CD4-positive, CD25-positive, alpha-beta regulatory T cell (primary cell): ENCODE measurements around the gene RHBG. TPM values are rescaled to one million over a fixed set of nuclear protein-coding genes. Genes with fewer than 3 reads are reported as not detected.

ENCODE experiments used
- ATAC-seq, 2 donors: fragments of 150-1000 bp; cut with Tn5 transposase; one replicate each; pipeline ENCODE4 v1.10.0; 2021; ENCODE audit warnings: low read depth in 2 of 2, moderate number of reproducible peaks in 2 of 2, moderate library complexity in 1 of 2
- DNase-seq, 3 donors: peaks; one replicate each; pipeline versions ENCODE4 v3.0.0 to v3.0.0-alpha.2; 2012 to 2022; ENCODE audit warnings: mixed read lengths in 1 of 3
- H3K27ac ChIP-seq: one replicate; pipeline ENCODE4 v1.7.0; 2013; ENCODE audit warnings: mild to moderate bottlenecking, low read length; ENCODE audit not compliant: insufficient read depth, poor library complexity, severe bottlenecking
- H3K27me3 ChIP-seq: one replicate; pipeline ENCODE4 v1.7.0; 2013; ENCODE audit warnings: low read length; ENCODE audit not compliant: control insufficient read depth, insufficient read depth
- H3K36me3 ChIP-seq: one replicate; pipeline ENCODE4 v1.7.0; 2013; ENCODE audit warnings: mild to moderate bottlenecking, low read length, moderate library complexity; ENCODE audit not compliant: control insufficient read depth, insufficient read depth
- H3K4me1 ChIP-seq: 2 replicates; pipeline ENCODE4 v1.7.0; 2013; ENCODE audit warnings: mild to moderate bottlenecking, low read length; ENCODE audit not compliant: insufficient read depth, control insufficient read depth, poor library complexity, severe bottlenecking
- H3K4me3 ChIP-seq: one replicate; pipeline ENCODE4 v1.7.0; 2013; ENCODE audit warnings: low read depth, mild to moderate bottlenecking, low read length, moderate library complexity
- H3K9me3 ChIP-seq, 2 experiments: 1 replicate in 1 of 2; 2 replicates in 1 of 2; pipeline ENCODE4 v1.7.0; 2013; ENCODE audit warnings: low read length in 2 of 2, mild to moderate bottlenecking in 1 of 2, moderate library complexity in 1 of 2; ENCODE audit not compliant: control insufficient read depth in 2 of 2
- H3K27ac Mint-ChIP-seq, 3 donors: one replicate each; pipeline ENCODE4 v1.8.0; 2020 to 2022; ENCODE audit warnings: mild to moderate bottlenecking in 3 of 3, mixed read lengths in 3 of 3, moderate library complexity in 2 of 3
- H3K27me3 Mint-ChIP-seq: one replicate; pipeline ENCODE4 v1.8.0; 2022; ENCODE audit warnings: mild to moderate bottlenecking, mixed read lengths
- H3K36me3 Mint-ChIP-seq: one replicate; pipeline ENCODE4 v1.8.0; 2020; ENCODE audit warnings: mixed read lengths
- H3K4me1 Mint-ChIP-seq, 4 donors: one replicate each; pipeline ENCODE4 v1.8.0; 2020 to 2022; ENCODE audit warnings: mixed read lengths in 4 of 4, mild to moderate bottlenecking in 1 of 4
- H3K4me3 Mint-ChIP-seq, 4 donors: one replicate each; pipeline ENCODE4 v1.8.0; 2020 to 2022; ENCODE audit warnings: mild to moderate bottlenecking in 4 of 4, mixed read lengths in 4 of 4, moderate library complexity in 3 of 4
- H3K9me3 Mint-ChIP-seq, 7 donors: one replicate each; pipeline ENCODE4 v1.8.0; 2020 to 2022; ENCODE audit warnings: mixed read lengths in 7 of 7, mild to moderate bottlenecking in 3 of 7, moderate library complexity in 2 of 7
- polyA plus RNA-seq, 4 donors: library from polyadenylated mRNA; unstranded; fragments of 300-500 nt; fragmentation: Illumina TruSeq; gene quantifications; one replicate each; pipeline ENCODE4 v1.2.3, GENCODE V29; 2021
- total RNA-seq: library from RNA; stranded (reverse); gene quantifications from one replicate; pipeline ENCODE4 v1.2.3, GENCODE V29; 2022

Gene RHBG
- total and polyA plus RNA-seq, 5 donors from 2014 or later: not detected

DNA sequence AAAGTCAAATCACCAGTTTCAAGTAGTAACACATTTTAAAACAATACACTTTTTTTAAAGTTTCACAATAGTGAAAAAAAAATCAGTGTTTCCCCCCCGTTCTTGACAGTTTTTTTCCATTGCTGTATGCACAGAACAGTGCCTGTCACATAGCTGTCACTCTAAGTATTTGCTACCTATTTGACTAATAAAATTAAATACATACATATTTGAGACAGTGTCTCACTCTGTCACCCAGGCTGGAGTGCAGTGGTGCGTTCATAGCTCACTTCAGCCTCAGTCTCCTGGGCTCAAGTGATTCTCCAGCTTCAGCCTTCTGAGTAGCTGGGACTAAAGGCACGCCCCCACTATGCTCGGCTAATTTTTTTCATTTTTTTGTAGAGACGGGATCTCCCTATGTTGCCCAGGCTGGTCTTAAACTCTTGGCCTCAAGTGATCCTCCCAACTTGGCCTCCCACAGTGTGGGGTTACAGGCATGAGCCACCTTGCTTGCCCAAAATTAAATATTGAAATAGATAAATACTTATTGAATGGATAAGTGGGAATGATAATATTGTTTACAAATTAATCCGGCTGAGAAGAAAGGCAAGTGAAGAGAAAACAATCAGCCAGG, 12.6 kb upstream of the RHBG start:
- Histone ChIP-seq H3K36me3 (no peaks in the 10 kb centered on the region), H3K4me1 (peaks cover 6% of the 10 kb centered on the region), H3K27ac (no peak overlapping the region), H3K9me3 (no peaks in the 10 kb centered on the region), H3K27me3 (peaks cover 5% of the 10 kb centered on the region), H3K4me3 (no peak overlapping the region)
- Mint-ChIP-seq H3K4me1 (peaks cover 0 to 8% (median 3%) of the 10 kb centered on the region in 4 donors), H3K27me3 (peaks cover 49% of the 10 kb centered on the region), H3K36me3 (peaks cover 3% of the 10 kb centered on the region), H3K9me3 (peaks cover 0 to 1% (median 0%) of the 10 kb centered on the region in 7 donors), H3K4me3 (no peak overlapping the region), H3K27ac (no peak overlapping the region)
- ATAC-seq: no peak
- DNase-seq: no peak

- peaks cover 3% of the 10 kb centered on the region for H3K36me3 Mint-ChIP-seq
- DNase-seq (peak; percentile 54 to 75 (median 64)), ATAC-seq (peak; percentile 84 to 86)
- peak overlapping the region in 1 of 3 donors; percentile 28 for H3K27ac Mint-ChIP-seq
- H3K4me3 Mint-ChIP-seq: peak overlapping the region in 1 of 4 donors; percentile 35
- H3K9me3 Mint-ChIP-seq: peaks cover 0 to 1% (median 0%) of the 10 kb centered on the region in 7 donors
- peaks cover 6% of the 10 kb centered on the region for H3K4me1 ChIP-seq
- H3K27me3 Mint-ChIP-seq: peaks cover 49% of the 10 kb centered on the region
- no peaks in the 10 kb centered on the region for H3K9me3 ChIP-seq
- H3K36me3 ChIP-seq: no peaks in the 10 kb centered on the region
- H3K4me1 Mint-ChIP-seq: peaks cover 0 to 8% (median 3%) of the 10 kb centered on the region in 4 donors
- H3K27me3 ChIP-seq: peaks cover 5% of the 10 kb centered on the region
- H3K27ac ChIP-seq: no peak overlapping the region
- H3K4me3 ChIP-seq: no peak overlapping the region
These were observed 12.0 kb upstream of the RHBG start for GRCh38 chr1:156356875-156357534.

- Histone ChIP-seq H3K9me3 (no peaks in the 10 kb centered on the region), H3K27ac (no peak overlapping the region), H3K27me3 (peaks cover 5% of the 10 kb centered on the region), H3K4me1 (peaks cover 6% of the 10 kb centered on the region), H3K36me3 (no peaks in the 10 kb centered on the region), H3K4me3 (no peak overlapping the region)
- no peak for ATAC-seq
- Mint-ChIP-seq H3K36me3 (peaks cover 3% of the 10 kb centered on the region), H3K27me3 (peaks cover 49% of the 10 kb centered on the region), H3K9me3 (peaks cover 0 to 1% (median 0%) of the 10 kb centered on the region in 7 donors), H3K4me1 (peaks cover 0 to 8% (median 3%) of the 10 kb centered on the region in 4 donors), H3K4me3 (no peak overlapping the region), H3K27ac (no peak overlapping the region)
- no peak for DNase-seq
These were observed 11.0 kb upstream of the RHBG start for GRCh38 chr1:156357977-156358376.

DNA sequence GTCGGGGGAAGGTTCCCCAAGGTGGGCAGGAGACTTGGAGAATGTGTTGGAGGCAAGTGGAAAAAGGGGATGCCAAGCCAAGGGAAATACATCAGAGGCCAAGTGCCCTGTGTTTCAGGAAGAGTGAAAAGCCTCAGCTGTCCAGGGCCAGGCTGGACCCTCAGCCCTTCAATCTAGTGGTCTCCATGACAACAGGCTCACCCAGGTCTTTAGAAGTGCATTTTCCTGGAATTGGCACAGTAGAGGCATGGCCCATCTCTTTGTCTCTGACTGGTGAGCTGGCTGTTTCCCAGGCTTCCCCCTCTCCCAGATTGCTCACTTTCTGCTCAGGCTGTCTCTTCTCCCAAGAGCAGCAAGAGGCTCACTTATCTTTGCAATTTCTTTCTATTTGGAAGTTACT, 10.4 kb upstream of the RHBG start:
- Histone ChIP-seq H3K36me3 (no peaks in the 10 kb centered on the region), H3K27ac (no peak overlapping the region), H3K9me3 (no peaks in the 10 kb centered on the region), H3K4me3 (no peak overlapping the region), H3K27me3 (peaks cover 5% of the 10 kb centered on the region), H3K4me1 (peaks cover 6% of the 10 kb centered on the region)
- Mint-ChIP-seq H3K4me1 (peaks cover 0 to 8% (median 3%) of the 10 kb centered on the region in 4 donors), H3K9me3 (peaks cover 0 to 1% (median 0%) of the 10 kb centered on the region in 7 donors), H3K36me3 (peaks cover 3% of the 10 kb centered on the region), H3K27me3 (peaks cover 51% of the 10 kb centered on the region), H3K27ac (no peak overlapping the region), H3K4me3 (no peak overlapping the region)
- no peak for ATAC-seq
- no peak for DNase-seq

GRCh38 chr1:156359249-156359648, 9.8 kb upstream of the RHBG start:
- Mint-ChIP-seq H3K4me1 (peaks cover 0 to 8% (median 3%) of the 10 kb centered on the region in 4 donors), H3K27me3 (peaks cover 52% of the 10 kb centered on the region), H3K4me3 (no peak overlapping the region), H3K27ac (no peak overlapping the region), H3K9me3 (peaks cover 0 to 1% (median 0%) of the 10 kb centered on the region in 7 donors), H3K36me3 (peaks cover 3% of the 10 kb centered on the region)
- Histone ChIP-seq H3K27me3 (peaks cover 5% of the 10 kb centered on the region), H3K36me3 (no peaks in the 10 kb centered on the region), H3K9me3 (no peaks in the 10 kb centered on the region), H3K4me1 (peaks cover 6% of the 10 kb centered on the region), H3K4me3 (no peak overlapping the region), H3K27ac (no peak overlapping the region)
- DNase-seq (no peak), ATAC-seq (no peak)

- H3K9me3 ChIP-seq: no peaks in the 10 kb centered on the region
- H3K27ac ChIP-seq: no peak overlapping the region
- Mint-ChIP-seq H3K36me3 (peaks cover 3% of the 10 kb centered on the region), H3K4me3 (no peak overlapping the region), H3K9me3 (peaks cover 0 to 1% (median 0%) of the 10 kb centered on the region in 7 donors), H3K27ac (no peak overlapping the region), H3K27me3 (peaks cover 53% of the 10 kb centered on the region), H3K4me1 (peaks cover 0 to 8% (median 3%) of the 10 kb centered on the region in 4 donors)
- DNase-seq (no peak), ATAC-seq (no peak)
- H3K4me3 ChIP-seq: no peak overlapping the region
- no peaks in the 10 kb centered on the region for H3K36me3 ChIP-seq
- H3K4me1 ChIP-seq: peaks cover 6% of the 10 kb centered on the region
- H3K27me3 ChIP-seq: peaks cover 5% of the 10 kb centered on the region
These were observed 9.0 kb upstream of the RHBG start for GRCh38 chr1:156359973-156360372.

- H3K4me1 Mint-ChIP-seq: peaks cover 0 to 8% (median 3%) of the 10 kb centered on the region in 4 donors
- peaks cover 56% of the 10 kb centered on the region for H3K27me3 Mint-ChIP-seq
- ATAC-seq (no peak), DNase-seq (no peak)
- H3K9me3 ChIP-seq: no peaks in the 10 kb centered on the region
- H3K27ac ChIP-seq: no peak overlapping the region
- peaks cover 5% of the 10 kb centered on the region for H3K27me3 ChIP-seq
- H3K4me3 Mint-ChIP-seq: no peak overlapping the region
- peaks cover 3% of the 10 kb centered on the region for H3K36me3 Mint-ChIP-seq
- H3K4me3 ChIP-seq: no peak overlapping the region
- H3K27ac Mint-ChIP-seq: no peak overlapping the region
- no peaks in the 10 kb centered on the region for H3K36me3 ChIP-seq
- H3K9me3 Mint-ChIP-seq: peaks cover 0 to 1% (median 0%) of the 10 kb centered on the region in 7 donors
- H3K4me1 ChIP-seq: peaks cover 6% of the 10 kb centered on the region
These were observed 8.5 kb upstream of the RHBG start for GRCh38 chr1:156360534-156360933.
